ENCODE measurements around the gene PRRG4. TPM values are rescaled to one million over a fixed set of nuclear protein-coding genes. Genes with fewer than 3 reads are reported as not detected.

The PRRG4 gene
- total RNA-seq, 3 donors from 2014 or later, result 2.2 to 25.5 (median 9.5) TPM

DNA sequence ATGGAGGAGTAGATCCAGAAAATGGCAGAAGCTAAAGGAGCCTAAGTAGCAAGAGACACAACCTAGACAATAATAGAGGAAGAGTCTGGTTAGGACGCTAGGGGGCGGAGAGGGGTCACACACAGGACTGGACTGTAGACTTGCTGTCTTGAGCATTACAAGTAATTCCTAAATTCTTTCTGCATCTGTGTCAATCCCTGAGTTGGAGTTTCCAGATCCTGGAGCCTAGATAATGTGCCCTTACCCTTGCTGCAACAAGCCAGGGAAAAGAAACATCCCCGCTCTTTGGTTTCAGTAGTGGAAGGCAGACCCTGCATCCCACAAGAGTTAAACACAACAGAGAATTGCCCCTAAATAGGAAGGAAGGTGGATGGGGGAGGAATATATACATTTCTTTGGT lies 20.4 kb upstream of the PRRG4 start:
- no peak overlapping the region for H3K4me3 ChIP-seq
- H3K27me3 ChIP-seq, result no peaks in the 10 kb centered on the region
- H3K36me3 ChIP-seq, result no peaks in the 10 kb centered on the region
- no peaks in the 10 kb centered on the region for H3K9me3 ChIP-seq
- intact Hi-C loops (cut with DNase I; ENCODE audit: low total_unique reads), result no loop called here
- peak in 1 of 2 donors; percentile 50 for DNase-seq (ENCODE audit: low spot score in 2 of 2)
- no peak for TF ChIP-seq POLR2A (IDR thresholded peaks at IDR 0.05)
- TF ChIP-seq, protein P1, sequence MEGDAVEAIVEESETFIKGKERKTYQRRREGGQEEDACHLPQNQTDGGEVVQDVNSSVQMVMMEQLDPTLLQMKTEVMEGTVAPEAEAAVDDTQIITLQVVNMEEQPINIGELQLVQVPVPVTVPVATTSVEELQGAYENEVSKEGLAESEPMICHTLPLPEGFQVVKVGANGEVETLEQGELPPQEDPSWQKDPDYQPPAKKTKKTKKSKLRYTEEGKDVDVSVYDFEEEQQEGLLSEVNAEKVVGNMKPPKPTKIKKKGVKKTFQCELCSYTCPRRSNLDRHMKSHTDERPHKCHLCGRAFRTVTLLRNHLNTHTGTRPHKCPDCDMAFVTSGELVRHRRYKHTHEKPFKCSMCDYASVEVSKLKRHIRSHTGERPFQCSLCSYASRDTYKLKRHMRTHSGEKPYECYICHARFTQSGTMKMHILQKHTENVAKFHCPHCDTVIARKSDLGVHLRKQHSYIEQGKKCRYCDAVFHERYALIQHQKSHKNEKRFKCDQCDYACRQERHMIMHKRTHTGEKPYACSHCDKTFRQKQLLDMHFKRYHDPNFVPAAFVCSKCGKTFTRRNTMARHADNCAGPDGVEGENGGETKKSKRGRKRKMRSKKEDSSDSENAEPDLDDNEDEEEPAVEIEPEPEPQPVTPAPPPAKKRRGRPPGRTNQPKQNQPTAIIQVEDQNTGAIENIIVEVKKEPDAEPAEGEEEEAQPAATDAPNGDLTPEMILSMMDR (IDR thresholded peaks at IDR 0.05), result peak; percentile 11 to 63 (median 45)
- no peaks in the 10 kb centered on the region for H3K4me1 ChIP-seq
- no peak overlapping the region for H3K27ac ChIP-seq

DNA sequence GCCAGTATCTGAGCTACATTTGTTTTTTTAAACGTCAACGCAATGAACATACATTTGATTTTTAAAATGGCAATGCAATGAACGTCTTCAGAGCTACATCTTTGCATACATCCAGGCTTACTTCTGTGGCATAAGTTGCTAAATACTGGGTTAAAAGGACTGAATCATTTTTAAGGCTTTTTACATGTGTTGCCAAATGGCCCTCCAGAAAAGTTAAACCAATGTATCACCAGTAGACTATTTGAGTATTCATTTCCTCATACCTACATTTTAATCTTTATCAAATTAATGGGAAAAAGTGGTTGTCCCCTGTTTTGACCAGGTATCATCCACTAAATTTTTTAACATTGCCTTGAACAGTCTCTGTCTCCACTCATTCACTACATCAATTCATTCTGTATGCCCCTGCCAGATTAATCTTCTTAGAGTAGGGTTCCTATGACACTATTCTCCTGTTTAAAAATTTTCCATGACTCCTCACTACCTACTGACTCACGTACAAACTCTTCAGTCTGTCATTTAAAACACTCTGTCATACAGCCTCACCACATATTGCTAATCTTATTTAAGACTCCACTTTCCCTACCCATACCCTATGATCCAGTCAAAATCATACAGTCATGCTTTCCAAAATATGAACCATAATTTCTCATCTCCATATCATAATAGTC lies 12.4 kb upstream of the PRRG4 start:
- Histone ChIP-seq H3K36me3 (no peaks in the 10 kb centered on the region), H3K4me1 (no peaks in the 10 kb centered on the region), H3K27me3 (no peaks in the 10 kb centered on the region), H3K27ac (no peak overlapping the region), H3K9me3 (no peaks in the 10 kb centered on the region), H3K4me3 (no peak overlapping the region)
- intact Hi-C loops (cut with DNase I; ENCODE audit: low total_unique reads), result no loop called here
- DNase-seq (ENCODE audit: low spot score in 2 of 2), result no peak
- no peak for TF ChIP-seq POLR2AphosphoS5 (IDR thresholded peaks at IDR 0.05)
- TF ChIP-seq, protein P1 (IDR thresholded peaks at IDR 0.05), result no peak

DNA sequence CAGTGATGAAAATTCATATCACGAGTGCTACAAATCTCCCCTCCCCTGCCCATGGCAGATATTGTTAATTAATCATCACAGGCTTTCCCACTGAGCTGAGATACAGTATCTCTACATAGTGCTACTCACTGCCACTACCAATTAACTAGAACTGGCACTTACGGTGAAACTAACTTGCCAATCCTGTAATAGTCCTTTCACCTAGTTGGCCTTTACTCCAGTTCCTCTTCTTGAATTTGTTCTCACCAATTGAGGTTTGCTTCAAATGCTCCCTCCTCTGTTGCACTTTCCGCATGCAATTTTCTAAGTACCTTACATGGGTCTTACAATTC lies 11.9 kb upstream of the PRRG4 start:
- no peaks in the 10 kb centered on the region for H3K27me3 ChIP-seq
- no peak for DNase-seq (ENCODE audit: low spot score in 2 of 2)
- H3K36me3 ChIP-seq, result no peaks in the 10 kb centered on the region
- H3K4me1 ChIP-seq, result no peaks in the 10 kb centered on the region
- no peak overlapping the region for H3K27ac ChIP-seq
- no peak overlapping the region for H3K4me3 ChIP-seq
- TF ChIP-seq, protein P1 (IDR thresholded peaks at IDR 0.05), result no peak
- TF ChIP-seq POLR2A (IDR thresholded peaks at IDR 0.05), result no peak
- TF ChIP-seq POLR2AphosphoS5 (IDR thresholded peaks at IDR 0.05), result no peak
- intact Hi-C loops (cut with DNase I; ENCODE audit: low total_unique reads), result no loop called here
- H3K9me3 ChIP-seq, result no peaks in the 10 kb centered on the region

DNA sequence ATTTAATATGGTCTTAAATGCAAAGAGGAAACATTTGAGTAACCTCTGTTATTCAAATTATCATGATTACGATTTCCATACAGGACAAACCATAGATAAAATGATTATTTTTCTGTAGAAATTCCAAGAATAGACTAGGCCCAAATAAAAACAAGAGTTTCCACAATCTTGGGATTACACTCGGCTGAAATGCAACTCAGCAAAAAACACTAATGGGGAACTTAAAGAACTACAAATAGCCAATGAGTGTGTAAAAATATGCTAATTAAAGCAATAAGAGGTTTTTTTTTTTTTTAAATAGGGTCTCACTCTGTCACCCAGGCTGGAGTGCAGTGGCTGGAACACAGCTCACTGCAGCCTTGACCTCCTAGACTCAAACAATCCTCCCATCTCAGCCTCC lies 10.5 kb upstream of the PRRG4 start:
- Histone ChIP-seq H3K27ac (no peak overlapping the region), H3K27me3 (no peaks in the 10 kb centered on the region), H3K4me3 (no peak overlapping the region), H3K9me3 (no peaks in the 10 kb centered on the region), H3K36me3 (no peaks in the 10 kb centered on the region), H3K4me1 (no peaks in the 10 kb centered on the region)
- DNase-seq (ENCODE audit: low spot score in 2 of 2), result no peak
- intact Hi-C loops (cut with DNase I; ENCODE audit: low total_unique reads), result no loop called here
- no peak for TF ChIP-seq POLR2AphosphoS5 (IDR thresholded peaks at IDR 0.05)
- TF ChIP-seq, protein P1 (IDR thresholded peaks at IDR 0.05), result no peak
- no peak for TF ChIP-seq POLR2A (IDR thresholded peaks at IDR 0.05)

DNA sequence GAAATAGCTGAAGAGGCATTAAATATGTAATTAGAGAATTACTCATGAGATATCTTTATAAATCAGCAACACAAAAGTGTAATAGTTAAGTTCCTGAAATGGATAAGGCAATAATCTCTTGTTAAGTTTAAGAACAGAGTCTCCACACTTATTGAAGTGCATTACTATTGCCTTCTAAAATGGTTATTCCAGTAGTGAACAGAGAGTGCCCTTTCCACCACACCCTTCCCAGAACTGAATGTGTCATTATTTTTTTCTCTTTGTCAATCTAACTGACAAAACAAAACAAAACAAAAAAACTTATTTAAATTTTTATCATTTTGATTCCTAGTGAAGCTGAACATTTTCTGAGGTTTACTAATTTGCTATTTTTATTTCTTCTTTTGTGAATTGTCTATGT lies 9.2 kb upstream of the PRRG4 start:
- Histone ChIP-seq H3K4me1 (no peaks in the 10 kb centered on the region), H3K27me3 (no peaks in the 10 kb centered on the region), H3K4me3 (no peak overlapping the region), H3K27ac (no peak overlapping the region), H3K36me3 (no peaks in the 10 kb centered on the region), H3K9me3 (no peaks in the 10 kb centered on the region)
- TF ChIP-seq, protein P1 (IDR thresholded peaks at IDR 0.05), result no peak
- TF ChIP-seq POLR2AphosphoS5 (IDR thresholded peaks at IDR 0.05), result no peak
- TF ChIP-seq POLR2A (IDR thresholded peaks at IDR 0.05), result no peak
- no peak for DNase-seq (ENCODE audit: low spot score in 2 of 2)
- intact Hi-C loops (cut with DNase I; ENCODE audit: low total_unique reads), result no loop called here
